Hepatocyte (in vitro differentiated cells): ENCODE data around the gene AGAP3.

Experiments used
- CTCF ChIP-seq: fragments of 200-600 bp; sonication (generic); IDR thresholded peaks from 2 replicates; pipeline ENCODE4 v1.5.1; 2016; ENCODE audit warnings: antibody characterized with exemption, mild to moderate bottlenecking; ENCODE audit not compliant: poor library complexity
- EZH2 ChIP-seq: fragments of 200-600 bp; sonication (generic); IDR thresholded peaks from 2 replicates; pipeline ENCODE4 v1.6.1; 2016; ENCODE audit warnings: antibody characterized with exemption, mild to moderate bottlenecking, borderline replicate concordance
- EZH2phosphoT487 ChIP-seq: fragments of 200-600 bp; sonication (generic); IDR thresholded peaks from one replicate; pipeline ENCODE4 v1.6.1; 2018; ENCODE audit warnings: antibody characterized with exemption, mild to moderate bottlenecking, low read depth, moderate library complexity; ENCODE audit not compliant: unreplicated experiment, severe bottlenecking

GRCh38 chr7:151128716-151129115, 42.4 kb downstream of the AGAP3 start:
- no peak for TF ChIP-seq EZH2
- no peak for TF ChIP-seq CTCF
- no peak for TF ChIP-seq EZH2phosphoT487
